Keratinocyte (primary cell): ENCODE data around the gene CRLF2. TPM values are rescaled to one million over a fixed set of nuclear protein-coding genes. Genes with fewer than 3 reads are reported as not detected.
"Not testable (repeated sequence)": the region's sequence is repeated elsewhere in the genome, so short reads cannot be mapped to it uniquely, and the experiment has no call there.

ENCODE experiments used
- DNase-seq: peaks from one replicate; pipeline ENCODE4 v3.0.0-alpha.2; 2011; ENCODE audit warnings: low read depth, missing footprints, low spot score
- FAIRE-seq: peaks from 2 replicates; lab custom pipeline; 2011; peaks lifted over from hg19 to GRCh38; lab: Jason Lieb, UNC
- H2AFZ ChIP-seq: 2 replicates; pipeline ENCODE4 v1.6.0; 2012; ENCODE audit warnings: low read length, control low read depth, inconsistent platforms; ENCODE audit not compliant: control insufficient read depth
- H3K27ac ChIP-seq: 2 replicates; pipeline ENCODE4 v1.5.1; 2011; ENCODE audit warnings: low read length; ENCODE audit not compliant: control insufficient read depth, insufficient read depth
- H3K27me3 ChIP-seq: 3 replicates; pipeline ENCODE4 v1.6.0; 2011; ENCODE audit warnings: low read length; ENCODE audit not compliant: control insufficient read depth, insufficient read depth; ENCODE audit errors: extremely low read depth
- H3K36me3 ChIP-seq, 2 experiments: 2 replicates in 1 of 2; 3 replicates in 1 of 2; pipeline ENCODE4 v1.5.1; 2011; ENCODE audit warnings: low read length in 2 of 2, mild to moderate bottlenecking in 1 of 2; ENCODE audit not compliant: control insufficient read depth in 2 of 2, insufficient read depth in 2 of 2; ENCODE audit errors: extremely low read depth in 1 of 2
- H3K4me1 ChIP-seq: 3 replicates; pipeline ENCODE4 v1.5.1; 2011; ENCODE audit warnings: low read length; ENCODE audit not compliant: control insufficient read depth, insufficient read depth; ENCODE audit errors: extremely low read depth
- H3K4me2 ChIP-seq: 3 replicates; pipeline ENCODE4 v1.6.0; 2011; ENCODE audit warnings: low read depth, low read length; ENCODE audit not compliant: control insufficient read depth, insufficient read depth; ENCODE audit errors: extremely low read depth
- H3K4me3 ChIP-seq, 3 experiments: fragments of 200-600 bp in 1 of 3; sonication (generic) in 1 of 3; 2 replicates in 2 of 3; 3 replicates in 1 of 3; pipeline ENCODE4 v1.5.1; 2011 to 2016; ENCODE audit warnings: low read length in 3 of 3, mild to moderate bottlenecking in 3 of 3, control low read depth in 2 of 3, inconsistent platforms in 1 of 3, low read depth in 1 of 3, mixed read lengths in 1 of 3, mixed run types in 1 of 3, moderate library complexity in 1 of 3; ENCODE audit not compliant: control insufficient read depth in 2 of 3, insufficient read depth in 2 of 3; ENCODE audit errors: extremely low read depth in 1 of 3
- H3K79me2 ChIP-seq: 2 replicates; pipeline ENCODE4 v1.6.0; 2012; ENCODE audit warnings: low read length; ENCODE audit not compliant: control insufficient read depth, insufficient read depth
- H3K9ac ChIP-seq: 3 replicates; pipeline ENCODE4 v1.6.0; 2011; ENCODE audit warnings: low read length; ENCODE audit not compliant: control insufficient read depth, insufficient read depth; ENCODE audit errors: extremely low read depth
- H3K9me1 ChIP-seq: 3 replicates; pipeline ENCODE4 v1.6.0; 2011; ENCODE audit warnings: low read length; ENCODE audit not compliant: control insufficient read depth, insufficient read depth; ENCODE audit errors: extremely low read depth
- H3K9me3 ChIP-seq: 2 replicates; pipeline ENCODE4 v1.5.1; 2012; ENCODE audit warnings: low read depth, low read length; ENCODE audit not compliant: control insufficient read depth
- H4K20me1 ChIP-seq: 3 replicates; pipeline ENCODE4 v1.6.0; 2011; ENCODE audit warnings: low read length; ENCODE audit not compliant: control insufficient read depth, insufficient read depth; ENCODE audit errors: extremely low read depth
- EZH2 ChIP-seq: IDR thresholded peaks from one replicate; pipeline ENCODE4 v1.6.1; 2012; ENCODE audit warnings: inconsistent platforms, mild to moderate bottlenecking, low read length, moderate library complexity
- dilution Hi-C: fragments of 300-500 bp; cut with MboI; formaldehyde crosslinking; loops from one replicate; pipeline ENCODE4 v1.7.0; 2020; ENCODE audit warnings: low sequenced_read_pairs; ENCODE audit not compliant: extremely low pct_ligation_motif_present
- polyA plus RNA-seq, 5 experiments: library from polyadenylated mRNA; depleted of rRNA in 3 of 5; stranded (reverse) in 3 of 5; stranded (forward) in 1 of 5; unstranded in 1 of 5; fragments of >200 nt; gene quantifications; 1 replicate in 1 of 5; 2 replicates in 3 of 5; 3 replicates in 1 of 5; pipeline versions ENCODE4 v1.2.1 to v1.2.3, GENCODE V29; 2011 to 2012; ENCODE audit warnings: missing spikeins in 2 of 5, low read depth in 1 of 5, low replicate concordance in 1 of 5
- TF ChIP-seq, protein P1 (sequence below), 3 experiments: IDR thresholded peaks in 1 of 3; conservative IDR thresholded peaks in 1 of 3; optimal IDR thresholded peaks in 1 of 3; 2 replicates in 2 of 3; 3 replicates in 1 of 3; pipeline versions ENCODE3 to v1.5.1; 2011; ENCODE audit warnings: low read length in 3 of 3, mild to moderate bottlenecking in 3 of 3, moderate library complexity in 2 of 3, control low read depth in 1 of 3, inconsistent platforms in 1 of 3; ENCODE audit not compliant: insufficient read depth in 2 of 3; ENCODE audit errors: extremely low read depth in 1 of 3

The CRLF2 gene
- polyA plus RNA-seq, 1 donor (not counting 4 experiments of a cell fraction or from before 2014, with no cell fraction given), result not detected

DNA sequence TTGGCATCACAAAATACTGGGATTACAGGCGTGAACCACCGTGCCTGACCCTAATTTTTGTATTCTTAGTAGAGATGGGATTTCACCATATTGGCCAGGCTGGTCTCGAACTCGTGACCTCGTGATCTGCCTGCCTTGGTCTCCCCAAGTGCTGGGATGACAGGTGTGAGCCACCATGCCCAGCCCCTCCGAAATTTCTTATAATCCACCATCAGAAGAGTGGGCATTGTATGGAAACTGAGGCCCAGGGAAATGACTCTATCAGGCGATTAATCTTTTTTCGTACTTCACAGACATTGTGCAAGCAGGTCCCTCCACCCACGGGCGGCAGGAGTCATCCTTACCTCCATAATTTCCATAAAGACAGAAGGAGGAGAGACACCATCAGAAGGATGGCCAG lies 16.0 kb downstream of the CRLF2 start:
- no peak for TF ChIP-seq EZH2
- TF ChIP-seq, protein P1, sequence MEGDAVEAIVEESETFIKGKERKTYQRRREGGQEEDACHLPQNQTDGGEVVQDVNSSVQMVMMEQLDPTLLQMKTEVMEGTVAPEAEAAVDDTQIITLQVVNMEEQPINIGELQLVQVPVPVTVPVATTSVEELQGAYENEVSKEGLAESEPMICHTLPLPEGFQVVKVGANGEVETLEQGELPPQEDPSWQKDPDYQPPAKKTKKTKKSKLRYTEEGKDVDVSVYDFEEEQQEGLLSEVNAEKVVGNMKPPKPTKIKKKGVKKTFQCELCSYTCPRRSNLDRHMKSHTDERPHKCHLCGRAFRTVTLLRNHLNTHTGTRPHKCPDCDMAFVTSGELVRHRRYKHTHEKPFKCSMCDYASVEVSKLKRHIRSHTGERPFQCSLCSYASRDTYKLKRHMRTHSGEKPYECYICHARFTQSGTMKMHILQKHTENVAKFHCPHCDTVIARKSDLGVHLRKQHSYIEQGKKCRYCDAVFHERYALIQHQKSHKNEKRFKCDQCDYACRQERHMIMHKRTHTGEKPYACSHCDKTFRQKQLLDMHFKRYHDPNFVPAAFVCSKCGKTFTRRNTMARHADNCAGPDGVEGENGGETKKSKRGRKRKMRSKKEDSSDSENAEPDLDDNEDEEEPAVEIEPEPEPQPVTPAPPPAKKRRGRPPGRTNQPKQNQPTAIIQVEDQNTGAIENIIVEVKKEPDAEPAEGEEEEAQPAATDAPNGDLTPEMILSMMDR (optimal IDR thresholded peaks at IDR 0.05 in 1 of 3, IDR thresholded peaks at IDR 0.05 in 1 of 3, conservative IDR thresholded peaks at IDR 0.05 in 1 of 3; ENCODE audit: extremely low read depth in 1 of 3, insufficient read depth in 2 of 3, low read length in 3 of 3), result no peak
- dilution Hi-C loops, result no loop called here
- Histone ChIP-seq H3K4me3 (no peak overlapping the region), H2AFZ (no peak overlapping the region), H3K4me1 (no peaks in the 10 kb centered on the region), H3K4me2 (no peak overlapping the region), H3K9me3 (peaks cover 4% of the 10 kb centered on the region), H3K9me1 (no peaks in the 10 kb centered on the region), H3K27me3 (no peaks in the 10 kb centered on the region), H3K36me3 (no peaks in the 10 kb centered on the region), H3K9ac (no peak overlapping the region), H3K27ac (no peak overlapping the region), H4K20me1 (no peaks in the 10 kb centered on the region), H3K79me2 (no peaks in the 10 kb centered on the region)
- DNase-seq, result no peak
- FAIRE-seq, result no peak

GRCh38 chrX:1192196-1192595 lies 20.3 kb downstream of the CRLF2 start:
- FAIRE-seq, H3K9ac ChIP-seq, H3K4me1 ChIP-seq, H3K27ac ChIP-seq, H3K4me2 ChIP-seq, H3K4me3 ChIP-seq, H4K20me1 ChIP-seq, H3K79me2 ChIP-seq, H2AFZ ChIP-seq, DNase-seq, H3K27me3 ChIP-seq, H3K9me3 ChIP-seq, dilution Hi-C loops, H3K36me3 ChIP-seq, H3K9me1 ChIP-seq: not testable (repeated sequence)

GRCh38 chrX:1190596-1191145 lies 21.8 kb downstream of the CRLF2 start:
- Histone ChIP-seq H2AFZ (no peak overlapping the region), H3K36me3 (no peaks in the 10 kb centered on the region), H3K4me3 (no peak overlapping the region), H4K20me1 (no peaks in the 10 kb centered on the region), H3K4me1 (no peaks in the 10 kb centered on the region), H3K4me2 (no peak overlapping the region), H3K9me1 (no peaks in the 10 kb centered on the region), H3K27ac (no peak overlapping the region), H3K9ac (no peak overlapping the region), H3K79me2 (no peaks in the 10 kb centered on the region), H3K27me3 (no peaks in the 10 kb centered on the region), H3K9me3 (no peaks in the 10 kb centered on the region)
- dilution Hi-C loops, result no loop called here
- no peak for FAIRE-seq
- TF ChIP-seq, protein P1 (optimal IDR thresholded peaks at IDR 0.05 in 1 of 3, IDR thresholded peaks at IDR 0.05 in 1 of 3, conservative IDR thresholded peaks at IDR 0.05 in 1 of 3; ENCODE audit: extremely low read depth in 1 of 3, insufficient read depth in 2 of 3, low read length in 3 of 3), result no peak
- no peak for TF ChIP-seq EZH2
- no peak for DNase-seq
